GM10266 (cell line): ENCODE data around the gene SPTLC1.

ENCODE experiments used
- DNase-seq: peaks from one replicate; pipeline ENCODE4 v3.0.0; 2012; ENCODE audit errors: extremely low spot score
- CTCF ChIP-seq: IDR thresholded peaks from 2 replicates; pipeline ENCODE4 v1.5.1; 2012; ENCODE audit warnings: mild to moderate bottlenecking, low read depth; ENCODE audit not compliant: control insufficient read depth, insufficient read depth; ENCODE audit errors: missing control alignments

SPTLC1 gene

GRCh38 chr9:92061184-92061583 lies 54.0 kb downstream of the SPTLC1 start:
- no peak for DNase-seq
- TF ChIP-seq CTCF = no peak

GRCh38 chr9:92059661-92060060 lies 55.6 kb downstream of the SPTLC1 start:
- no peak for DNase-seq
- TF ChIP-seq CTCF = no peak

- no peak for TF ChIP-seq CTCF
- DNase-seq = no peak
These were observed 56.3 kb downstream of the SPTLC1 start for GRCh38 chr9:92058723-92059444.

- DNase-seq = no peak
- TF ChIP-seq CTCF = no peak
These were observed 57.2 kb downstream of the SPTLC1 start for GRCh38 chr9:92058026-92058425.

- no peak for DNase-seq
- TF ChIP-seq CTCF = no peak
These were observed 58.0 kb downstream of the SPTLC1 start for GRCh38 chr9:92057226-92057625.

- DNase-seq = no peak
- TF ChIP-seq CTCF = no peak
These were observed 59.6 kb downstream of the SPTLC1 start for GRCh38 chr9:92055624-92056023.

- no peak for DNase-seq
These were observed 66.1 kb downstream of the SPTLC1 start for GRCh38 chr9:92048924-92049625.

More at GRCh38 chr9:92048924-92049625, 66.1 kb downstream of the SPTLC1 start:
- TF ChIP-seq CTCF = no peak
